Stimulated activated CD8-positive, alpha-beta memory T cell treated with anti-CD3 and anti-CD28 coated beads, Interleukin-12 subunit alpha, Interleukin-12 subunit beta, amount 100 ng/mL, for 24 hours (primary cell): ENCODE measurements around the gene GAS7.

Source experiments
- DNase-seq: peaks from one replicate; pipeline ENCODE4 v3.0.0-alpha.2; 2020; ENCODE audit errors: extremely low read depth

Gene GAS7

GRCh38 chr17:10200645-10201044 lies 2.2 kb upstream of the GAS7 start:
- DNase-seq = no peak

GRCh38 chr17:10200016-10200415 lies 1.6 kb upstream of the GAS7 start:
- no peak for DNase-seq

- DNase-seq = no peak
Observed at GRCh38 chr17:10197721-10198508, 491 bp downstream of the GAS7 start.

GRCh38 chr17:10197362-10197720 lies 1.1 kb downstream of the GAS7 start:
- DNase-seq = no peak

- DNase-seq = no peak
Observed at GRCh38 chr17:10196941-10197340, 1.5 kb downstream of the GAS7 start.

- DNase-seq = no peak
Observed at GRCh38 chr17:10196384-10196895, 2.0 kb downstream of the GAS7 start.

GRCh38 chr17:10195090-10195805 lies 3.2 kb downstream of the GAS7 start:
- no peak for DNase-seq

- no peak for DNase-seq
Observed at GRCh38 chr17:10193632-10194031, 4.8 kb downstream of the GAS7 start.

- DNase-seq = no peak
Observed at GRCh38 chr17:10192972-10193371, 5.4 kb downstream of the GAS7 start.

GRCh38 chr17:10192461-10192860 lies 5.9 kb downstream of the GAS7 start:
- no peak for DNase-seq

- no peak for DNase-seq
Observed at GRCh38 chr17:10187456-10187855, 10.9 kb downstream of the GAS7 start.

GRCh38 chr17:10186771-10187410 lies 11.5 kb downstream of the GAS7 start:
- DNase-seq = no peak

GRCh38 chr17:10183931-10184930 lies 14.2 kb downstream of the GAS7 start:
- no peak for DNase-seq

GRCh38 chr17:10182785-10183184 lies 15.6 kb downstream of the GAS7 start:
- DNase-seq = no peak

GRCh38 chr17:10178506-10178991 lies 19.9 kb downstream of the GAS7 start:
- no peak for DNase-seq

GRCh38 chr17:10177913-10178505 lies 20.4 kb downstream of the GAS7 start:
- no peak for DNase-seq

- no peak for DNase-seq
Observed at GRCh38 chr17:10177131-10177912, 21.1 kb downstream of the GAS7 start.

- no peak for DNase-seq
Observed at GRCh38 chr17:10173913-10174312, 24.5 kb downstream of the GAS7 start.

- no peak for DNase-seq
Observed at GRCh38 chr17:10172778-10173177, 25.6 kb downstream of the GAS7 start.

GRCh38 chr17:10172241-10172741 lies 26.1 kb downstream of the GAS7 start:
- no peak for DNase-seq
